NCI-H2227 (cell line): ENCODE data around the gene GNA14.
"Not testable (repeated sequence)": the region's sequence is repeated elsewhere in the genome, so short reads cannot be mapped to it uniquely, and the experiment has no call there.

Source experiments
- DNase-seq: peaks from one replicate; lab custom pipeline; 2025; ENCODE audit not compliant: unreplicated experiment; lab: John Stamatoyannopoulos, UW

The GNA14 gene

DNA sequence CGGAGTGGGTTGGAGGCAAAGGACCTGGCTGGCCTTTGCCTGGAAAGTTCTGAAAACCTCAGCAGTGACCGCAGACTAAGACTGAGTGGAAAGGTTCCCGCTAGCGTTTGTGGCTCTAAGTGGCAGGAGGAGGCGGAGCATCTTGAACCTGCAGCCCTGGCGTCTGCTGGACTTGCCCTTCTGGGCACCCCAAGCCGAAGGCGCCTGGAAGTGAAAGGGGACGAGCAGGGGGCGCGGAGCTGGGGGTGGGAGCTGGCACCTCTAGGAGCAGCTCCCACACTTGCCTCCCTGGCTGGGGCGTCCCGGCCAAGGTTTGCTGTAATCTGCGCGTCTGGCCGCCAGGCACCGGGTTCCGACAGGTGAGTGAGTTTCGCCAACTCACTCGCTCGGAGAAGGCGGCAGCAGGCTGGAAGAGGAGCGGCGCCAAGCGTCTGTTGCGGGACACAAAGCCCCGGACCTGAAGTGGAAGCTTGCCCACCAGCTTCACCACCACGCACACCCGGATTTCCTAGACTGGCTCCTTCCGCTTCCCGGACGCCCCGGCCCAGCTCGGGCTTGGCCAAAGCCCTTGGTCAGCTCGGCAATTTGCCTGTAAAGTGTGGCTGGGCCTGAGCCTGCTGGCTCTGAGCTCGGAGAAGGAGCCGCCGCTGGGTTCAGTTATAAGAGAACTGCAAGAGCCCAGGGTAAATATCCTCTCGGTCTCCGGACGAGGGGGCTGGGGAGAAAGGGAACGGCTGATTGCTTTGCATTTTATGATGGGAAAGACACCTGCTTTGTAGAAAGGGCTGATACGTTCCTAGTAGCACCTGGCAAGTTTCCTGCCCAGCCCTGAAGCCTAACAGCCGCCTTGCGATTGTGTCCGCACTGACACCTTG lies at the start of gene GNA14:
GNA14 (minus strand) TSS at position 89 of the 875 bp plus-strand sequence. CDS start 529 bp downstream, outside the sequence.
- peak; percentile 52 for DNase-seq

GRCh38 chr9:77697238-77697984 lies 49.3 kb upstream of the GNA14 start:
- no peak for DNase-seq

DNA sequence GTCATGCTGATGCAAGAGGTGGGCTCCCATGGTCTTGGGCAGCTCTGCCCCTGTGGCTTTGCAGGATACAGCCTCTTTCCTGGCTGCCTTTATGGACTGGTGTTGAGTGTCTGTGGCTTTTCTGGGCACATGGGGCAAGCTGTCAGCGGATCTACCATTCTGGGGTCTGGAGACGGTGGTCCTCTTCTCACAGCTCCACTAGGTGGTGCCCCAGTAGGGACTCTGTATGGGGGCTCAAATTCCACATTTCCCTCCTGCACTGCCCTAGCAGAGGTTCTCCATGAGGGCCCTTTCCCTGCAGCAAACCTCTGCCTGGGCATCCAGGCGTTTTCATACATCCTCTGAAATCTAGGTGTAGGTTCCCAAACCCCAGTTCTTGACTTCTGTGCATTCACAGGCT lies 42.6 kb upstream of the GNA14 start:
- not testable (repeated sequence) for DNase-seq

DNA sequence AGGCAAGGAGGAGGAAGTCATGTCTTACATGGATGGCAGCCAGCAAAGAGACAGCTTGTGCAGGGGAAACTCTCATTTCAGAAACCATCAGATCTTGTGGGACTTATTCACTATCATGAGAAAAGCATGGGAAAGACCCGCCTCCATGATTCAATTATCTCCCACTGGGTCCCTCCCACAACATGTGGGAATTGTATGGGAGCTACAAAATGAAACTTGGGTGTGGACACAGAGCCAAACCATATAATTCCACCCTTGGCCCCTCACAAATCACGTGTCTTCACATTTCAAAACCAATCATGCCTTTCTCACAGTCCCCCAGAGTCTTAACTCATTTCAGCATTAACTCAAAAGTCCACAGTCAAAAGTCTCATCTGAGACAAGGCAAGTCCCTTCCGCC lies 42.0 kb upstream of the GNA14 start:
- DNase-seq: not testable (repeated sequence)

- not testable (repeated sequence) for DNase-seq
Observed at GRCh38 chr9:77687737-77688136, 39.6 kb upstream of the GNA14 start.

- no peak for DNase-seq
Observed at GRCh38 chr9:77680581-77680980, 32.5 kb upstream of the GNA14 start.

- DNase-seq: no peak
Observed at GRCh38 chr9:77679661-77680368, 31.7 kb upstream of the GNA14 start.

- no peak for DNase-seq
Observed at GRCh38 chr9:77679088-77679487, 31.0 kb upstream of the GNA14 start.

DNA sequence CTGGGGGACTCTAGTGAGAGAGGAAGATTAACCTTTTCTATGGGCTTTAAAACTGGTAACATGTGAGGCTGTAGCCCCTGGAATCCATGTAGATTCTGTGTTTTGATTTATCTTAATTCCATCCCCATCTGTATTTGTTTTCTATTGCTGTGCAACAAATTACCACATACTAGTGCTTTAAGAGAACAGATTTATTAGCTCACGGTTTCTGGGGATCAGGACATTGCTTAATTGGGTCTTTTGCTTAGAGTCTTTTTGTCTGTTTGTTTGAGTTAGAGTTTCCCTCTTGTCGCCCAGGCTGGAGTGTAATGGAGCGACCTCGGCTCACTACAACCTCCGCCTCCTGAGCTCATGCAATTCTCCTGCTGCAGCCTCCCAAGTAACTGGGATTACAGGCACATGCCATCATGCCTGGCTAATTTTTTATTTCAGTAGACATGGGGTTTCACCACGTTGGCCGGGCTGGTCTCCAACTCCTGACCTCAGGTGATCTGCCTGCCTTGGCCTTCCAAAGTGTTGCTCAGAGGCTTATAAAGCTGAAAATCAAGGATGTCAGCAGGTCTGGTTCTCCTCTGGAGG lies 29.9 kb upstream of the GNA14 start:
- DNase-seq: no peak

DNA sequence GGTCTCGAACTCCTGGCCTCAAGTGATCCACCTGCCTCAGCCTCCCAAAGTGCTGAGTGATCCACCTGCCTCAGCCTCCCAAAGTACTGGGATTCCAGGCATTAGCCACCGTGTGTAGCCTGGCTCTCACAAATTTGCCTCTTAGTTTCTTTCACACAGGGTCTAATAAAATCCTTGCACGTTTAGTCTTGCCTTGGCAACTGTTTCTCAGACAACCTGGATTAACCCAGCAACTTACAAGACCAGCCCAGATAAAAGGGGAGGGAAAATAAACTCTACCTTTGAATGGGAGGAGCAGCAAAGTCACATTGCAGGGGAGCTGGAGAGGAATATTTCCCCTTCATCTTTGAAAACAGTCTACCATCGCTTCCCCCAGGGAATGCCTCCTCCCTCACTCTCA lies 29.3 kb upstream of the GNA14 start:
- no peak for DNase-seq

GRCh38 chr9:77673941-77674791 lies 26.0 kb upstream of the GNA14 start:
- DNase-seq: no peak

DNA sequence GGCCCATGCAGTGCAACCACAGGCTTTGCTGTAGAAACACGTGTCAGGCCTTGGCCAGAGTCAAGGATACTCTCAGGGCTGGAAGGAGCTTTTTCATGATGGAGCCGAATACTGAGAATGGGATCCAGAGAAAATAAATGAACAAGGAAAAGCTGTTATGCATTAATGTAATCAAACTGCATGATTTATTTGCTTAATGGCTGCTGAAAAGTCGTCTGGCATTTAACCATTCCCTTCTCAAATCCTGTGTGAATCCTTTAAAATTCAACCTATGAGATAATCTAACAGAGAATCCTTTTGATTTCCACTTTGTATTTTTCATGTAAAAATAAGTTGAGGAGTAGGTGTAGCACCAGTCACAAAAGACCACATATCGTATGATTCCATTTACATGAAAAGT lies 24.1 kb upstream of the GNA14 start:
- no peak for DNase-seq

DNA sequence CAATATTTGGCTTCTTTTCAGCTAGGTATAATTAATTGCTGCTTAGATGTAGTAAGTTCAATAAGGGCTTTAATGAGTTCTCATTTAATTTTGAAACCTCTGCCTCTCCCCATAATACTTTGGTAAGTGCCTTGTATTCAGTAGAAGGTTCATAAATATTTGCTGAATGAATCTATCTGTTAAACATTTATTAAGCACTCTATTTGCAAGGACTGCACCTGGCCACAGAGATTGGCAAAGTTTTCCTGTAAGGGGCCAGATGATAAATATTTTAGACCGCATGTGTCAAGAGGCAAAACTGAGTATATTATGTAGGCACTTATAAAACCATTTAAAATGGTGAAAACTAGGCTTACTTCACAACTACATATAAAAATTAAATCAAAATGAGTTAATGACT lies 19.0 kb upstream of the GNA14 start:
- no peak for DNase-seq

- DNase-seq: no peak
Observed at GRCh38 chr9:77663754-77664153, 15.6 kb upstream of the GNA14 start.

DNA sequence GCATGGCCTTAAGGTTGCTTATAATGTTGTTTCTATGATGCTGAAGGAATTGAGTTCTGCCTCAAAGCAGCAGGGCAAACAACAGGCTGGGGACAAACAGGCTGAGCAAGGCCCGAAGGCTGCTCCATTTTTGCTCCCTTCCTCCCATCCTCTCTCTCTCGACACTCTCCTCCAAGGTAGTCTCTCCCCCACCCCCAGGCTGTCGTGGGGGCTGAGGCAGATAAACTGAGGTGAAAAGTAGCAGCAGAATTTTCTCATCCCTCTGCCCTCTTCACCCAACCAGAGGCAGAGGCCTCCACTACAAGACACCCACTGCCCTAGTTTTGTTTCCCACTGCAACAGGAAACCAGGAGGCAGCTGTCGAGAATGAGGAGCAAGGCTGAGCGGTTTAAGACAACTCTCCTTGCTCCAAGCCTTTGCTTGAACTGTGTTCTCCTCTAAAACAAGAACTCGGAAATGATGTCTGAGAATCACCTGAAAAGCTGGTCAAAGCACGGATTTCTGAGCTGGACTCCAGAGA lies 13.5 kb upstream of the GNA14 start:
- no peak for DNase-seq

DNA sequence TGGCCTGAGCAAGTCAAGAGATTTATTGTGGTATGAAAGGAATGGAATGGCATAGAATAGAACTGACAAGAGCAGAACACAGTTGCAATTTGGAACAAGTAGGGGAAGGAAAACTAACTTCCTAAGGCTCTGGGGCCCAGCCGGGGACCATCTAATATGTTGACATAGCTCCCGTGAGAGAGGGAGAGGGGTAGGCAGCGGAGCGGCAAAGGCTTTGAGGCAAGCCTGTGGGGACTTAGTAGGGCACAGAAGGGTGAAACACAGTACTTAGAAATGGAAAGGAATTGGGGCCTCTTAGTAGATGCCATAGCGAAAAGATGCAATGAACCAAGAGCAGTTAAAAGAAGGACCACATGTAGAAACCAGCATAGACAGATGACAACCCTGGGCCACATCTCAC lies 11.8 kb upstream of the GNA14 start:
- no peak for DNase-seq

GRCh38 chr9:77651203-77651602 lies 3.1 kb upstream of the GNA14 start:
- no peak for DNase-seq

GRCh38 chr9:77649109-77649812 lies 1.1 kb upstream of the GNA14 start:
- DNase-seq: peak; percentile 37
